Fibroblast of pulmonary artery (primary cell): ENCODE data around the gene TLCD4.

ENCODE experiments used
- DNase-seq: peaks from one replicate; pipeline ENCODE4 v3.0.0-alpha.2; 2010; ENCODE audit warnings: low read depth
- H3K4me3 ChIP-seq: replicated peaks from 2 replicates; pipeline ENCODE4 v1.5.1; 2011; ENCODE audit warnings: low read depth, mild to moderate bottlenecking, control low read depth, low read length, moderate library complexity
- CTCF ChIP-seq: IDR thresholded peaks from 2 replicates; pipeline ENCODE4 v1.5.1; 2011; ENCODE audit warnings: mild to moderate bottlenecking, control low read depth, low read length, inconsistent platforms; ENCODE audit errors: missing control alignments

Gene TLCD4

GRCh38 chr1:95117207-95118066 lies at the start of gene TLCD4:
Gene TLCD4, plus strand, starts transcription at chr1:95117355. Its CDS starts 26,547 bp downstream, at chr1:95143902.
- DNase-seq = peak; percentile 14
- peak within 1 kb of the TSS; percentile 56 for H3K4me3 ChIP-seq
- TF ChIP-seq CTCF = no peak

- DNase-seq = no peak
- no peak overlapping the region for H3K4me3 ChIP-seq
- TF ChIP-seq CTCF = no peak
Observed at GRCh38 chr1:95067568-95067967, 49.6 kb upstream of the TLCD4 start.

GRCh38 chr1:95068956-95069709 lies 48.0 kb upstream of the TLCD4 start:
- no peak for TF ChIP-seq CTCF
- H3K4me3 ChIP-seq = no peak overlapping the region
- no peak for DNase-seq

GRCh38 chr1:95069710-95070093 lies 47.5 kb upstream of the TLCD4 start:
- no peak overlapping the region for H3K4me3 ChIP-seq
- no peak for TF ChIP-seq CTCF
- DNase-seq = no peak

GRCh38 chr1:95071539-95071938 lies 45.6 kb upstream of the TLCD4 start:
- peak overlapping the region; percentile 77 for H3K4me3 ChIP-seq
- DNase-seq = no peak
- no peak for TF ChIP-seq CTCF

- no peak for DNase-seq
- H3K4me3 ChIP-seq = peak overlapping the region; percentile 77
- no peak for TF ChIP-seq CTCF
Observed at GRCh38 chr1:95072117-95072516, 45.0 kb upstream of the TLCD4 start.
